WTC11 (cell line): ENCODE data around the gene GSN. TPM values are rescaled to one million over a fixed set of nuclear protein-coding genes. Genes with fewer than 3 reads are reported as not detected.
A peak's percentile ranks its signal among the peaks of the same experiment; 100 is the strongest.

Source experiments
- ATAC-seq: fragments of 200-7000 bp; cut with Tn5 transposase; 2 replicates; pipeline ENCODE4 v1.10.0; 2021; ENCODE audit warnings: mild to moderate bottlenecking, moderate library complexity
- CTCF ChIA-PET: fragments of 300-600 bp; sonication (Branson Sonifier 250); formaldehyde crosslinking; loops from one replicate; lab custom pipeline; 2021; ENCODE audit warnings: antibody characterized with exemption; lab: Charles Lee
- POLR2A ChIA-PET: fragments of 350-600 bp; sonication (Branson Sonifier 250); formaldehyde crosslinking; loops from one replicate; lab custom pipeline; 2021; ENCODE audit warnings: antibody characterized with exemption; lab: Charles Lee
- DNase-seq: peaks from one replicate; pipeline ENCODE4 v3.0.0; 2021; ENCODE audit warnings: low spot score
- H3K27ac Mint-ChIP-seq: 2 replicates; pipeline ENCODE4 v1.8.0; 2021; ENCODE audit warnings: mixed read lengths
- H3K27me3 Mint-ChIP-seq: 2 replicates; pipeline ENCODE4 v1.8.0; 2021; ENCODE audit warnings: low read depth, mild to moderate bottlenecking, moderate library complexity, mixed read lengths
- H3K36me3 Mint-ChIP-seq: 2 replicates; pipeline ENCODE4 v1.8.0; 2021; ENCODE audit warnings: mixed read lengths
- H3K4me1 Mint-ChIP-seq: 2 replicates; pipeline ENCODE4 v1.8.0; 2022; ENCODE audit warnings: mixed read lengths
- H3K4me3 Mint-ChIP-seq: 2 replicates; pipeline ENCODE4 v1.8.0; 2021; ENCODE audit warnings: mild to moderate bottlenecking, moderate library complexity, mixed read lengths
- H3K9me3 Mint-ChIP-seq: 2 replicates; pipeline ENCODE4 v1.8.0; 2021; ENCODE audit warnings: mixed read lengths
- CBFB ChIP-seq: sonication (generic); formaldehyde crosslinking; IDR thresholded peaks from 2 replicates; pipeline ENCODE4 v1.8.1; 2022; ENCODE audit warnings: mild to moderate bottlenecking, low read depth, missing genetic modification reagents
- GABPB1 ChIP-seq: sonication (generic); formaldehyde crosslinking; IDR thresholded peaks from 2 replicates; pipeline ENCODE4 v1.8.1; 2023; ENCODE audit warnings: mild to moderate bottlenecking, missing genetic modification reagents
- HMGA2 ChIP-seq: fragments of 250-450 bp; sonication (Bioruptor Pico); IDR thresholded peaks from 2 replicates; pipeline ENCODE4 v1.4.0; 2021; ENCODE audit warnings: mild to moderate bottlenecking, moderate library complexity
- IRF2 ChIP-seq: sonication (generic); formaldehyde crosslinking; IDR thresholded peaks from 2 replicates; pipeline ENCODE4 v1.8.0; 2022; ENCODE audit warnings: low read depth, missing genetic modification reagents, borderline replicate concordance
- NR1H2 ChIP-seq: sonication (generic); formaldehyde crosslinking; IDR thresholded peaks from 2 replicates; pipeline ENCODE4 v1.9.0; 2021; ENCODE audit warnings: mild to moderate bottlenecking, moderate library complexity, missing genetic modification reagents
- TEAD1 ChIP-seq: sonication (generic); formaldehyde crosslinking; IDR thresholded peaks from 2 replicates; pipeline ENCODE4 v1.8.0; 2022; ENCODE audit warnings: mild to moderate bottlenecking, missing genetic modification reagents
- TEAD4 ChIP-seq: sonication (generic); formaldehyde crosslinking; IDR thresholded peaks from 2 replicates; pipeline ENCODE4 v1.8.0; 2022; ENCODE audit warnings: mild to moderate bottlenecking, missing genetic modification reagents
- ZNF121 ChIP-seq: sonication (generic); formaldehyde crosslinking; IDR thresholded peaks from 2 replicates; pipeline ENCODE4 v1.8.0; 2023; ENCODE audit warnings: missing genetic modification reagents
- ZNF263 ChIP-seq: sonication (generic); formaldehyde crosslinking; IDR thresholded peaks from 2 replicates; pipeline ENCODE4 v1.8.1; 2022; ENCODE audit warnings: low read depth, mild to moderate bottlenecking, moderate library complexity, missing genetic modification reagents
- total RNA-seq: library from RNA; stranded (reverse); gene quantifications from 3 replicates; pipeline ENCODE4 v1.2.3, GENCODE V29; 2021
- TF ChIP-seq, protein P1 (sequence below): sonication (generic); formaldehyde crosslinking; IDR thresholded peaks from 2 replicates; pipeline ENCODE4 v1.8.0; 2023; ENCODE audit warnings: mild to moderate bottlenecking, missing genetic modification reagents
- TF ChIP-seq, protein P2 (sequence below): sonication (generic); formaldehyde crosslinking; IDR thresholded peaks from 2 replicates; pipeline ENCODE4 v1.8.1; 2022; ENCODE audit warnings: low read depth, missing genetic modification reagents, borderline replicate concordance
- TF ChIP-seq, protein P3 (sequence below): fragments of 250-450 bp; sonication (Bioruptor Pico); IDR thresholded peaks from 2 replicates; pipeline ENCODE4 v1.9.0; 2021; ENCODE audit warnings: mild to moderate bottlenecking, borderline replicate concordance
- TF ChIP-seq, protein P4 (sequence below): fragments of 250-450 bp; sonication (Bioruptor Pico); IDR thresholded peaks from 2 replicates; pipeline ENCODE4 v2.1.2; 2022; ENCODE audit warnings: mild to moderate bottlenecking, moderate library complexity
- TF ChIP-seq, protein P5 (sequence below): sonication (generic); formaldehyde crosslinking; IDR thresholded peaks from 2 replicates; pipeline ENCODE4 v1.8.0; 2022; ENCODE audit warnings: mild to moderate bottlenecking, missing genetic modification reagents

GSN gene
- total RNA-seq, 1 experiment from 2014 or later: 47.0 TPM

DNA sequence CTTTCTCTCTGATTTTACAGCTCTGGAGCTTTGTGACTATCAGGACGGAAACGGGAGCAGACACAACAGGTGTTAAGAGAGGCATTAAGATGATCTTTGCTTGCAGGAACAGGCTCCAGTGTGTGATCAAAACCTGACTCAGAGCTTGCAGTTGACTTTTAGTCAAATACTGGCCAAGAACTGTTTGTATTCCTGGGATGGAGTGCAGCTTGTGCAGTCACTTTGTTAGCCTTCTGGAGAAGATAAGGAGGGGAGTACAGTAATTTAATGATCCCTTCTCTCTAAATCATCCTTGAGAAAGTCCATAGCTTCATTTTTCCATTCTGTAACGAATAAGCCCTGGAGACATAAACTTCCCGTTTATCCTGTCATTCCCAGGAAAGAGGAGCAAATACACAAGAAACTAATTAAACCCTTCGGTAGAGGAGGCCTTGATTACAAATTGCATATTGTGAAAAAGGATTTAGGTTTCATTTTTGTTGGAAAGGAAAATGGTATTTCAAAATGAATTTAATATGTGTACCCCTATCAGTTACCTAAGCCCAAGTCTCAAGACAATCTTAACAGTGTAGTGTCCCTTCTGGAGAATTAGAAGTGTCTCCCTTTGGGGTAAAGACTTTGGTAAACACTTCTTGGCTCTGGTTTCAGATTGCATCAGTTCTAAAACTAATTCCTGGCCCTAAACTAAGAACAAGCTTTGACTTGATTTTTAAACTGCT lies 105.2 kb downstream of the GSN start:
- no peak overlapping the region for H3K4me3 Mint-ChIP-seq
- POLR2A ChIA-PET: no interaction called here

DNA sequence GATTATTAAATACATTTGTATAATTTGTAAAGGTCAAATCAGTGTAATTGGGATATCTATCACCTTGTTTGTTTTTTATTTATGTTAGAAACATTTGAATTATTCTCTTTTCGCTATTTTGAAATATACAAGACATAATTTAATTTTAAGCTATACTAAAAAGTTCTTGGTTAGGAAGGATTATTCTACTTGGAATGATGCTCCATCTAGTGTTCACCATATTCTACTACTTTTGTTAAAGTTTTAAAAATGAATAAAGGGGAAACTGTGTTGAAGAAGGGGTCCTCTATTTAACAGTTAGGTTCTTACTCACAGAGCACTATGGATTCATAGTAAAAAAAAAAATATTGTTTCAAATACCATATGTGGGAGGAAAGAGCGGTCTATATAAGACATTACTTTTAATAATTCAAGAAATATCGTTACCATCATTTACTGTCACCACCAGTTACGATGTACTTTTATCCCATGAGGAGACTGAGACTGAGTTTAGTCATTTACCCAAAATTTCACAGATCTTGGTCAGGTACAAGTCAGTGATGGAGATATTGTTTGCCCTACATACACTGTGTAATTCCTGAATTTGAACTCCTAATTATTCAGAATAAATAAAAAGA lies 108.4 kb downstream of the GSN start:
- H3K27me3 Mint-ChIP-seq: peaks cover 6% of the 10 kb centered on the region
- H3K27ac Mint-ChIP-seq: no peak overlapping the region
- TF ChIP-seq CBFB (CRISPR knock-in tag) (no peak), TEAD1 (CRISPR knock-in tag) (no peak), IRF2 (CRISPR knock-in tag) (no peak), HMGA2 (CRISPR knock-in tag) (no peak), TEAD4 (CRISPR knock-in tag) (no peak), NR1H2 (CRISPR knock-in tag) (no peak)
- TF ChIP-seq, protein P1, sequence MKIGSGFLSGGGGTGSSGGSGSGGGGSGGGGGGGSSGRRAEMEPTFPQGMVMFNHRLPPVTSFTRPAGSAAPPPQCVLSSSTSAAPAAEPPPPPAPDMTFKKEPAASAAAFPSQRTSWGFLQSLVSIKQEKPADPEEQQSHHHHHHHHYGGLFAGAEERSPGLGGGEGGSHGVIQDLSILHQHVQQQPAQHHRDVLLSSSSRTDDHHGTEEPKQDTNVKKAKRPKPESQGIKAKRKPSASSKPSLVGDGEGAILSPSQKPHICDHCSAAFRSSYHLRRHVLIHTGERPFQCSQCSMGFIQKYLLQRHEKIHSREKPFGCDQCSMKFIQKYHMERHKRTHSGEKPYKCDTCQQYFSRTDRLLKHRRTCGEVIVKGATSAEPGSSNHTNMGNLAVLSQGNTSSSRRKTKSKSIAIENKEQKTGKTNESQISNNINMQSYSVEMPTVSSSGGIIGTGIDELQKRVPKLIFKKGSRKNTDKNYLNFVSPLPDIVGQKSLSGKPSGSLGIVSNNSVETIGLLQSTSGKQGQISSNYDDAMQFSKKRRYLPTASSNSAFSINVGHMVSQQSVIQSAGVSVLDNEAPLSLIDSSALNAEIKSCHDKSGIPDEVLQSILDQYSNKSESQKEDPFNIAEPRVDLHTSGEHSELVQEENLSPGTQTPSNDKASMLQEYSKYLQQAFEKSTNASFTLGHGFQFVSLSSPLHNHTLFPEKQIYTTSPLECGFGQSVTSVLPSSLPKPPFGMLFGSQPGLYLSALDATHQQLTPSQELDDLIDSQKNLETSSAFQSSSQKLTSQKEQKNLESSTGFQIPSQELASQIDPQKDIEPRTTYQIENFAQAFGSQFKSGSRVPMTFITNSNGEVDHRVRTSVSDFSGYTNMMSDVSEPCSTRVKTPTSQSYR (CRISPR knock-in tag): no peak
- ChIA-PET POLR2A (no interaction called here), CTCF (interaction anchor here (0.6 to 1.9 kb wide), 3 partner anchors 10 to 89 kb away, joined by 4 to 6 read pairs (median 6); no protein-coding TSS in a partner anchor)
- no peak overlapping the region for H3K4me3 Mint-ChIP-seq
- no peak for ATAC-seq
- H3K9me3 Mint-ChIP-seq: peaks cover 13% of the 10 kb centered on the region
- H3K4me1 Mint-ChIP-seq: peaks cover 6% of the 10 kb centered on the region; the same call in 1 of the 2 replicates
- DNase-seq: no peak
- peaks cover 10% of the 10 kb centered on the region for H3K36me3 Mint-ChIP-seq

More for the DNA sequence above, 105.2 kb downstream of the GSN start:
- H3K36me3 Mint-ChIP-seq: peaks cover 14% of the 10 kb centered on the region
- peaks cover 15% of the 10 kb centered on the region for H3K9me3 Mint-ChIP-seq
- peaks cover 20% of the 10 kb centered on the region for H3K4me1 Mint-ChIP-seq
- DNase-seq (no peak), ATAC-seq (no peak)
- no peak overlapping the region for H3K27ac Mint-ChIP-seq
- CTCF ChIA-PET: no interaction called here
- TF ChIP-seq, protein P2, sequence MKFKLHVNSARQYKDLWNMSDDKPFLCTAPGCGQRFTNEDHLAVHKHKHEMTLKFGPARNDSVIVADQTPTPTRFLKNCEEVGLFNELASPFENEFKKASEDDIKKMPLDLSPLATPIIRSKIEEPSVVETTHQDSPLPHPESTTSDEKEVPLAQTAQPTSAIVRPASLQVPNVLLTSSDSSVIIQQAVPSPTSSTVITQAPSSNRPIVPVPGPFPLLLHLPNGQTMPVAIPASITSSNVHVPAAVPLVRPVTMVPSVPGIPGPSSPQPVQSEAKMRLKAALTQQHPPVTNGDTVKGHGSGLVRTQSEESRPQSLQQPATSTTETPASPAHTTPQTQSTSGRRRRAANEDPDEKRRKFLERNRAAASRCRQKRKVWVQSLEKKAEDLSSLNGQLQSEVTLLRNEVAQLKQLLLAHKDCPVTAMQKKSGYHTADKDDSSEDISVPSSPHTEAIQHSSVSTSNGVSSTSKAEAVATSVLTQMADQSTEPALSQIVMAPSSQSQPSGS: no peak
- TF ChIP-seq ZNF263 (CRISPR knock-in tag) (no peak), GABPB1 (CRISPR knock-in tag) (peak; percentile 39; the same call in 1 of the 2 replicates), ZNF121 (CRISPR knock-in tag) (no peak)
- TF ChIP-seq, protein P3, sequence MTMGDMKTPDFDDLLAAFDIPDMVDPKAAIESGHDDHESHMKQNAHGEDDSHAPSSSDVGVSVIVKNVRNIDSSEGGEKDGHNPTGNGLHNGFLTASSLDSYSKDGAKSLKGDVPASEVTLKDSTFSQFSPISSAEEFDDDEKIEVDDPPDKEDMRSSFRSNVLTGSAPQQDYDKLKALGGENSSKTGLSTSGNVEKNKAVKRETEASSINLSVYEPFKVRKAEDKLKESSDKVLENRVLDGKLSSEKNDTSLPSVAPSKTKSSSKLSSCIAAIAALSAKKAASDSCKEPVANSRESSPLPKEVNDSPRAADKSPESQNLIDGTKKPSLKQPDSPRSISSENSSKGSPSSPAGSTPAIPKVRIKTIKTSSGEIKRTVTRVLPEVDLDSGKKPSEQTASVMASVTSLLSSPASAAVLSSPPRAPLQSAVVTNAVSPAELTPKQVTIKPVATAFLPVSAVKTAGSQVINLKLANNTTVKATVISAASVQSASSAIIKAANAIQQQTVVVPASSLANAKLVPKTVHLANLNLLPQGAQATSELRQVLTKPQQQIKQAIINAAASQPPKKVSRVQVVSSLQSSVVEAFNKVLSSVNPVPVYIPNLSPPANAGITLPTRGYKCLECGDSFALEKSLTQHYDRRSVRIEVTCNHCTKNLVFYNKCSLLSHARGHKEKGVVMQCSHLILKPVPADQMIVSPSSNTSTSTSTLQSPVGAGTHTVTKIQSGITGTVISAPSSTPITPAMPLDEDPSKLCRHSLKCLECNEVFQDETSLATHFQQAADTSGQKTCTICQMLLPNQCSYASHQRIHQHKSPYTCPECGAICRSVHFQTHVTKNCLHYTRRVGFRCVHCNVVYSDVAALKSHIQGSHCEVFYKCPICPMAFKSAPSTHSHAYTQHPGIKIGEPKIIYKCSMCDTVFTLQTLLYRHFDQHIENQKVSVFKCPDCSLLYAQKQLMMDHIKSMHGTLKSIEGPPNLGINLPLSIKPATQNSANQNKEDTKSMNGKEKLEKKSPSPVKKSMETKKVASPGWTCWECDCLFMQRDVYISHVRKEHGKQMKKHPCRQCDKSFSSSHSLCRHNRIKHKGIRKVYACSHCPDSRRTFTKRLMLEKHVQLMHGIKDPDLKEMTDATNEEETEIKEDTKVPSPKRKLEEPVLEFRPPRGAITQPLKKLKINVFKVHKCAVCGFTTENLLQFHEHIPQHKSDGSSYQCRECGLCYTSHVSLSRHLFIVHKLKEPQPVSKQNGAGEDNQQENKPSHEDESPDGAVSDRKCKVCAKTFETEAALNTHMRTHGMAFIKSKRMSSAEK (CRISPR knock-in tag): no peak
- TF ChIP-seq, protein P4, sequence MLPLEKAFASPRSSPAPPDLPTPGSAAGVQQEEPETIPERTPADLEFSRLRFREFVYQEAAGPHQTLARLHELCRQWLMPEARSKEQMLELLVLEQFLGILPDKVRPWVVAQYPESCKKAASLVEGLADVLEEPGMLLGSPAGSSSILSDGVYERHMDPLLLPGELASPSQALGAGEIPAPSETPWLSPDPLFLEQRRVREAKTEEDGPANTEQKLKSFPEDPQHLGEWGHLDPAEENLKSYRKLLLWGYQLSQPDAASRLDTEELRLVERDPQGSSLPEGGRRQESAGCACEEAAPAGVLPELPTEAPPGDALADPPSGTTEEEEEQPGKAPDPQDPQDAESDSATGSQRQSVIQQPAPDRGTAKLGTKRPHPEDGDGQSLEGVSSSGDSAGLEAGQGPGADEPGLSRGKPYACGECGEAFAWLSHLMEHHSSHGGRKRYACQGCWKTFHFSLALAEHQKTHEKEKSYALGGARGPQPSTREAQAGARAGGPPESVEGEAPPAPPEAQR (CRISPR knock-in tag): no peak
- TF ChIP-seq, protein P5, sequence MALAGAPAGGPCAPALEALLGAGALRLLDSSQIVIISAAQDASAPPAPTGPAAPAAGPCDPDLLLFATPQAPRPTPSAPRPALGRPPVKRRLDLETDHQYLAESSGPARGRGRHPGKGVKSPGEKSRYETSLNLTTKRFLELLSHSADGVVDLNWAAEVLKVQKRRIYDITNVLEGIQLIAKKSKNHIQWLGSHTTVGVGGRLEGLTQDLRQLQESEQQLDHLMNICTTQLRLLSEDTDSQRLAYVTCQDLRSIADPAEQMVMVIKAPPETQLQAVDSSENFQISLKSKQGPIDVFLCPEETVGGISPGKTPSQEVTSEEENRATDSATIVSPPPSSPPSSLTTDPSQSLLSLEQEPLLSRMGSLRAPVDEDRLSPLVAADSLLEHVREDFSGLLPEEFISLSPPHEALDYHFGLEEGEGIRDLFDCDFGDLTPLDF: no peak
- H3K27me3 Mint-ChIP-seq: peaks cover 32% of the 10 kb centered on the region
